ENCODE measurements around the gene DARS1. TPM values are rescaled to one million over a fixed set of nuclear protein-coding genes. Genes with fewer than 3 reads are reported as not detected.

Gene DARS1
- polyA plus RNA-seq, 3 donors, result 24.4 to 53.0 (median 46.2) TPM

DNA sequence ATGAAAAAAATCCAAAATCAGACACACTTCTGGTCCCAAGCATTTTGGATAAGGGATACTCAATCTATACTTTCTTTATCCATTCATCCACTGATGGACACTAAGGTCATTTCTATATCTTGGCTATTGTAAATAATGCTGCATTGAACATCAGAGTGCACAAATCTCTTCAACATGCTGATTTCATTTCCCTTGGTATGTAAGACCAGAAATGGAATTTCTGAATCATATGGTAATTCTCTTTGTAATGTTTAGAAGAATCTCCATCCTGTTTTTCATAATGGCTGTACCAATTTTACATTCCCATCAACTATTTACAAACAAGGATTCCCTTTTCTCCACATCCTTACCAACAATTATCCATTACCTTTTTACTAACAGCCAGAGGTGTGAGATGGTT lies 75.5 kb downstream of the DARS1 start:
- H3K4me1 ChIP-seq (ENCODE audit: control insufficient read depth in 1 of 2, insufficient read depth in 2 of 2, low read length in 2 of 2), result peaks cover 4 to 11% of the 10 kb centered on the region in 2 donors
- Mint-ChIP-seq H3K27ac (no peak overlapping the region), H3K4me3 (no peak overlapping the region), H3K9me3 (no peaks in the 10 kb centered on the region), H3K36me3 (peaks cover 60 to 68% of the 10 kb centered on the region in 2 donors), H3K27me3 (ENCODE audit: low read depth in 3 of 3) (no peaks in the 10 kb centered on the region), H3K4me1 (peaks cover 5% of the 10 kb centered on the region)
- no peak overlapping the region for H3K4me3 ChIP-seq (replicated peaks in 1 of 3; ENCODE audit: low read depth in 2 of 3, low read length in 3 of 3)
- no peak overlapping the region for H2AFZ ChIP-seq (ENCODE audit: insufficient read depth, low read depth, low read length, poor library complexity, severe bottlenecking)
- no peak overlapping the region for H3K9ac ChIP-seq (ENCODE audit: insufficient read depth, low read length, poor library complexity, severe bottlenecking)
- no peaks in the 10 kb centered on the region for H4K20me1 ChIP-seq (ENCODE audit: insufficient read depth, low read length)
- H3K27me3 ChIP-seq (ENCODE audit: control insufficient read depth in 2 of 2, insufficient read depth in 2 of 2, low read length in 2 of 2), result no peaks in the 10 kb centered on the region
- DNase-seq, result no peak
- H3K27ac ChIP-seq (ENCODE audit: low read depth in 1 of 2, low read length in 2 of 2), result no peak overlapping the region
- TF ChIP-seq, protein P1, sequence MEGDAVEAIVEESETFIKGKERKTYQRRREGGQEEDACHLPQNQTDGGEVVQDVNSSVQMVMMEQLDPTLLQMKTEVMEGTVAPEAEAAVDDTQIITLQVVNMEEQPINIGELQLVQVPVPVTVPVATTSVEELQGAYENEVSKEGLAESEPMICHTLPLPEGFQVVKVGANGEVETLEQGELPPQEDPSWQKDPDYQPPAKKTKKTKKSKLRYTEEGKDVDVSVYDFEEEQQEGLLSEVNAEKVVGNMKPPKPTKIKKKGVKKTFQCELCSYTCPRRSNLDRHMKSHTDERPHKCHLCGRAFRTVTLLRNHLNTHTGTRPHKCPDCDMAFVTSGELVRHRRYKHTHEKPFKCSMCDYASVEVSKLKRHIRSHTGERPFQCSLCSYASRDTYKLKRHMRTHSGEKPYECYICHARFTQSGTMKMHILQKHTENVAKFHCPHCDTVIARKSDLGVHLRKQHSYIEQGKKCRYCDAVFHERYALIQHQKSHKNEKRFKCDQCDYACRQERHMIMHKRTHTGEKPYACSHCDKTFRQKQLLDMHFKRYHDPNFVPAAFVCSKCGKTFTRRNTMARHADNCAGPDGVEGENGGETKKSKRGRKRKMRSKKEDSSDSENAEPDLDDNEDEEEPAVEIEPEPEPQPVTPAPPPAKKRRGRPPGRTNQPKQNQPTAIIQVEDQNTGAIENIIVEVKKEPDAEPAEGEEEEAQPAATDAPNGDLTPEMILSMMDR (IDR thresholded peaks at IDR 0.05), result no peak
- H3K4me2 ChIP-seq (replicated peaks; ENCODE audit: extremely low read depth, low read length, poor library complexity, severe bottlenecking), result no peak overlapping the region
- no peaks in the 10 kb centered on the region for H3K9me3 ChIP-seq (replicated peaks in 1 of 2; ENCODE audit: control insufficient read depth in 1 of 2, insufficient read depth in 1 of 2, low read length in 2 of 2)
- intact Hi-C loops (cut with micrococcal nuclease), result loop anchor here (10.0 kb wide), 3 partner anchors 205 to 1925 kb away; partner anchors contain the start of gene CXCR4 (in 1 of the 2)
- H3K36me3 ChIP-seq (replicated peaks in 1 of 2; ENCODE audit: control insufficient read depth in 1 of 2, insufficient read depth in 2 of 2, low read length in 2 of 2), result peaks cover 46 to 73% of the 10 kb centered on the region in 2 donors
- no peaks in the 10 kb centered on the region for H3K79me2 ChIP-seq (ENCODE audit: insufficient read depth, low read length)

DNA sequence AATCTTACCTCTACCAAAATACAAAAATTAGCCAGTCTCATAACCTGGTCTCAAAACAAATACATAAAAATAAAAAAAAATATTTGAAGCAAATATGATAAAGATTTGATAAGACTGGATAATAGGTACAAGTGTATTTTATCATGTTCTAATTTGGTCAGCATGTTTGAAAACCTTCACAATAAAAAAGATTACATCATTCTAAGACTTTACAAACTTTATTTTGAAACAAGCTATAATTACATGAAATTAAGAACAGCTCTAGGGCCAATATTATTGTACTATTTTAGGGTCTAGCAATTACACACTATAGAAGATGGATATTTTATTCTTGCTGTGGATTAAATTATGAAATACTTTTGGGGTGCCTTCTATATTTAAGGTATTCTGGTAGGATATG lies 79.7 kb downstream of the DARS1 start:
- Histone ChIP-seq H3K79me2 (ENCODE audit: insufficient read depth, low read length) (no peaks in the 10 kb centered on the region), H3K36me3 (replicated peaks in 1 of 2; ENCODE audit: control insufficient read depth in 1 of 2, insufficient read depth in 2 of 2, low read length in 2 of 2) (peaks cover 32 to 56% of the 10 kb centered on the region in 2 donors), H3K9ac (ENCODE audit: insufficient read depth, low read length, poor library complexity, severe bottlenecking) (no peak overlapping the region), H2AFZ (ENCODE audit: insufficient read depth, low read depth, low read length, poor library complexity, severe bottlenecking) (no peak overlapping the region), H3K27ac (ENCODE audit: low read depth in 1 of 2, low read length in 2 of 2) (no peak overlapping the region), H3K4me1 (ENCODE audit: control insufficient read depth in 1 of 2, insufficient read depth in 2 of 2, low read length in 2 of 2) (no peaks in the 10 kb centered on the region), H3K9me3 (replicated peaks in 1 of 2; ENCODE audit: control insufficient read depth in 1 of 2, insufficient read depth in 1 of 2, low read length in 2 of 2) (no peaks in the 10 kb centered on the region), H3K4me3 (replicated peaks in 1 of 3; ENCODE audit: low read depth in 2 of 3, low read length in 3 of 3) (no peak overlapping the region), H4K20me1 (ENCODE audit: insufficient read depth, low read length) (no peaks in the 10 kb centered on the region), H3K4me2 (replicated peaks; ENCODE audit: extremely low read depth, low read length, poor library complexity, severe bottlenecking) (no peak overlapping the region), H3K27me3 (ENCODE audit: control insufficient read depth in 2 of 2, insufficient read depth in 2 of 2, low read length in 2 of 2) (no peaks in the 10 kb centered on the region)
- intact Hi-C loops (cut with micrococcal nuclease), result no loop called here
- TF ChIP-seq, protein P1 (IDR thresholded peaks at IDR 0.05), result no peak
- no peak for DNase-seq
- H3K9me3 Mint-ChIP-seq, result no peaks in the 10 kb centered on the region
- H3K4me1 Mint-ChIP-seq, result no peaks in the 10 kb centered on the region
- H3K4me3 Mint-ChIP-seq, result no peak overlapping the region
- H3K36me3 Mint-ChIP-seq, result peaks cover 51 to 63% of the 10 kb centered on the region in 2 donors
- no peak overlapping the region for H3K27ac Mint-ChIP-seq
- no peaks in the 10 kb centered on the region for H3K27me3 Mint-ChIP-seq (ENCODE audit: low read depth in 3 of 3)
